ENCODE results near the gene MXRA5.

- TF ChIP-seq CTCF (conservative IDR thresholded peaks at IDR 0.05 in 1 of 2, IDR thresholded peaks at IDR 0.05 in 1 of 2; ENCODE audit: extremely low read depth in 1 of 2, insufficient read depth in 1 of 2, low read depth in 1 of 2, low read length in 2 of 2) (no peak), EZH2 (IDR thresholded peaks at IDR 0.05; ENCODE audit: borderline replicate concordance, low read length) (no peak)
Measured at GRCh38 chrX:3326681-3327080, 19.8 kb downstream of the MXRA5 start.

All from mammary epithelial cell (primary cell).